ENCODE results near the gene SLC9A3. TPM values are rescaled to one million over a fixed set of nuclear protein-coding genes. Genes with fewer than 3 reads are reported as not detected.

The SLC9A3 gene
- total RNA-seq, 1 experiment from 2014 or later, result 1.8 TPM

DNA sequence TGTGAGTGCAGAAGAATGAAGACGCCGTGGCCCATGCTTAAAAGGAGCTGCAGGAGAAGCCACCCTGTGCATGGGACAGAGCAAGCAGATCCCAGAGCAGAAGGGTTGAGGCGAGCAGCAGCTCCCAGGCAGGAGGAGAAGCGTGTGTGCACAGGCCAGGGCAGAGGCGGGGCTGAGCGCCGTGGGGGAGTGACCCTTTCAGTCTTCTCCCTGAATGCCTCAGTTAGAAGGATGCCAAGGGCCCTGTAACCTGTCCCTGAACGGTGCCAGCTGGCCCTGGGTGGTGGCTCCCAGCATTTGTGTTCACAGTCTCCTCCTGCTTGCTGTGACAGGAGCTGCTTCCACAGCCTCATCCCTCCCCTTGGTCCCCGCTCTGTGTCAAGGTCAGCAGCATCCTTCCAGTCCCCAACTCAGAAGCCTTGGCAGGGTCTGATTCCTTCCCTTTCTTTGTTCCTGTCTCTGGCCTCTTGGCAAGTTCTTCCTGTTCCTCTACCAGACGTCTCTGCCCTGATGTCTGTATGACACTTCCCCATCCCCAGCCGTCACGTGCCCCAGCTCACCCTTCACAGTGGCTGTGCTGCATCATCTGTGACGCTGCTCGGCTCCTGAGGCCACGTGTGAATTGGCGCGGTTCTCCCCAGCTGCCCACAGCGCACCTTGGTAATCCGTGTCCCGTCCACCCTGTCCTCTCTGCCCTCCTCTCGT is 76.0 kb downstream of the SLC9A3 start:
- H3K27me3 ChIP-seq (ENCODE audit: control insufficient read depth, insufficient read depth, low read length), result no peaks in the 10 kb centered on the region
- no peak for DNase-seq
- H3K36me3 ChIP-seq (replicated peaks; ENCODE audit: control insufficient read depth, insufficient read depth, low read length), result peaks cover 22% of the 10 kb centered on the region
- no peak overlapping the region for H3K4me3 ChIP-seq (ENCODE audit: insufficient read depth, low read depth, low read length)

DNA sequence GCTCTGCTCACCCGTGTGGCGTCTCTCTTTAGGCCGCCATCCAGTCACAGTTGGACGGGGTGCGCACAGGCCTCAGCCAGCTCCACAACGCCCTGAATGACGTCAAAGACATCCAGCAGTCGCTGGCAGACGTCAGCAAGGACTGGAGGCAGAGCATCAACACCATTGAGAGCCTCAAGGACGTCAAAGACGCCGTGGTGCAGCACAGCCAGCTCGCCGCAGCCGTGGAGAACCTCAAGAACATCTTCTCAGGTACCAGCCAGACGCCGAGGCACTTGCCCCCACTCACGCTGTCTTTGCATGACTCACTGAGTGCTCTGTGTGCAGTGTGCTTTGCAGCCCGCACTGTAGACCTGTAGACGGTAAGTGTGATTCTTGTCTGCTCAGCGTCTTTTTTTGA is 76.7 kb downstream of the SLC9A3 start:
- no peak for DNase-seq
- Histone ChIP-seq H3K36me3 (replicated peaks; ENCODE audit: control insufficient read depth, insufficient read depth, low read length) (peaks cover 19% of the 10 kb centered on the region), H3K27me3 (ENCODE audit: control insufficient read depth, insufficient read depth, low read length) (no peaks in the 10 kb centered on the region), H3K4me3 (ENCODE audit: insufficient read depth, low read depth, low read length) (no peak overlapping the region)

DNA sequence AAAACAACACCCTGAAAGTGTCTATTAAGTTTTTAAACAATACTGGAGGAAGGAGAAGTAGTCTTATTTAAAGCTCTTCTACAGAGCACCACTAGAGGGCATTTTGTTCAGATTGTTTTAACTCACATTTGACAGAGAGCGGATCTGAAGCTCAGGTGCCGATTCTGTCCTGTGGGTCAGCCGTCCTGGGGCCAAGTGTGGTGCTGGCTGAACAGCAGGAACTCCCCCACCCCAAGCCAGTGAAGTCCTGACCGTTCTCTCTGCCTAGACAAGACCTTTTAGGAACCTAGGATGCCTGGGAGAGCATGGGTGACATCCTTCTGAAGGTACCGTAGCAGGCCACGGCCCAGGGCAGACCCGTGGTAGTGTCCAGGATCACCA is 77.4 kb downstream of the SLC9A3 start:
- Histone ChIP-seq H3K36me3 (replicated peaks; ENCODE audit: control insufficient read depth, insufficient read depth, low read length) (peaks cover 19% of the 10 kb centered on the region), H3K4me3 (ENCODE audit: insufficient read depth, low read depth, low read length) (no peak overlapping the region), H3K27me3 (ENCODE audit: control insufficient read depth, insufficient read depth, low read length) (no peaks in the 10 kb centered on the region; the same call in 1 of the 2 replicates)
- peak; percentile 83 for DNase-seq

DNA sequence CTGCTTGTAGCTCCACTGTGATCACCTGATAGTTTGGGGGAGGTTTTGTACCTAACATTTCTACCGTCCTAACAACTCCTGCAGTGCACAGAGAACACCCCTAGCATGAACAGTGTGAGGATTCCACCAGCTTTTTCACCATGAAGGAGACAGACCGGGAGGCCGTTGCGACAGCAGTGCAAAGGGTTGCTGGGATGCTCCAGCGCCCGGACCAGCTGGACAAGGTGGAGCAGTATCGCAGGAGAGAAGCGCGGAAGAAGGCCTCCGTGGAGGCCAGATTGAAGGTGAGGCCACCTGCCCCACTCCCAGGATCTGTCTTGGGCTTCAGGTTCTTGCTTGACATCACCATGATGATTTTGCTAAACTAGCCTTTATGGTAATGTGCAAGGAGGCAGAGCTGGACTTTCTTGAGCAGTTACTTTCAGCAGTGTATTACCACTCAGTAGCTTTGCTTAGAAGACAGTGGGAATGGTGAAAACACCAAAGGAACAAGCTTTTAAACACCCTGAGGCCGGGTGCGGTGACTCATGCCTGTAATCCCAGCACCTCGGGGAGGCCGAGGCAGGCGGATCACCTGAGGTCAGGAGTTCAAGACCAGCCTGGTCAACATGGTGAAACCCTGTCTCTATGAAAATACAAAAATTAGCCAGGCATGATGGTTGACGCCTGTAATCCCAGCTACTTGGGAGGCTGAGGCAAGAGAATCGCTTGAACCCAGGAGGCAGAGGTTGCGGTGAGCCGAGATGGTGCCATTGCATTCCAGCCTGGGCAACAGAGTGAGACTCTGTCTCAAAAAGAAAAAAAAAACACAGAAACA is 78.0 kb downstream of the SLC9A3 start:
- peaks cover 19% of the 10 kb centered on the region for H3K36me3 ChIP-seq (replicated peaks; ENCODE audit: control insufficient read depth, insufficient read depth, low read length)
- H3K4me3 ChIP-seq (ENCODE audit: insufficient read depth, low read depth, low read length), result no peak overlapping the region
- DNase-seq, result no peak
- H3K27me3 ChIP-seq (ENCODE audit: control insufficient read depth, insufficient read depth, low read length), result no peaks in the 10 kb centered on the region; the same call in 1 of the 2 replicates

DNA sequence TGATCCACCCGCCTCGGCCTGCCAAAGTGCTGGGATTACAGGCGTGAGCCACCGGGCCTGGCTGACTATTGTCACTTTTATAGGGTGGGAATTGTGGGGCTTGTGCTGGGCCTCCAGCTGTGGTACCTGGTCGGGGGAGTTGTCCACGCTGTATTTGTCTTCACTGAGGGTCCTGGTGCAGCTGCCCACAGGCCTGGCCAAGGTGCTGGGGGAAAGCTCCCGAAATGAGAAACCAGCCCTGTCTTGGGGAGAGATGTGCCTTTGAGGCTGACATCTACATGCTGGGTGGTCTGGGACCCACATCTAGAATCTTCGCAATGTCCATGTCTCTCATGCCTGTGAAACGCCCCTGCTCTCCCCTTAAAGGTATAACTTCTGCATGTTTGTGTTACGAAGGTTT is 78.7 kb downstream of the SLC9A3 start:
- H3K27me3 ChIP-seq (ENCODE audit: control insufficient read depth, insufficient read depth, low read length), result no peaks in the 10 kb centered on the region; the same call in 1 of the 2 replicates
- H3K4me3 ChIP-seq (ENCODE audit: insufficient read depth, low read depth, low read length), result no peak overlapping the region
- DNase-seq, result no peak
- peaks cover 19% of the 10 kb centered on the region for H3K36me3 ChIP-seq (replicated peaks; ENCODE audit: control insufficient read depth, insufficient read depth, low read length)

DNA sequence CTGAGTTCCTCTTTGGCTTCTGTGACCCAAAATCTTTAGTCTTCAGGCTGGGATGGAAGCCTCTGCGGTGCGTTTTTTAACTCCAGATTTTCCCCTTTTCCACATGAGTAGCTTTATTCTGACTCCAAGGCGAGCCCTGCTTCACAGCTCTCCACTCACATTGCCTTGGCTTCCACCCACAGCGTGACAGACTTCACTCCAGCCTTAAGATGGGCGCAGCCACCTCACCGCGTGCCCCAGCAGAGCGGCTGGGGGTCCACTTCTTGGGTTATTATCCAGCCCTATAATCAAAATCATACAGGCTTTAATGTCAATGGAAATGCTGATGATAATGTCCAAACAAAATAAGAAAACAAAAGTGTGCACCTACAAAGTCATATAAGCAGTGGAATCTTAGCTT is 80.0 kb downstream of the SLC9A3 start:
- Histone ChIP-seq H3K27me3 (ENCODE audit: control insufficient read depth, insufficient read depth, low read length) (no peaks in the 10 kb centered on the region; the same call in 1 of the 2 replicates), H3K4me3 (ENCODE audit: insufficient read depth, low read depth, low read length) (no peak overlapping the region), H3K36me3 (replicated peaks; ENCODE audit: control insufficient read depth, insufficient read depth, low read length) (peaks cover 17% of the 10 kb centered on the region)
- peak; percentile 52 for DNase-seq

DNA sequence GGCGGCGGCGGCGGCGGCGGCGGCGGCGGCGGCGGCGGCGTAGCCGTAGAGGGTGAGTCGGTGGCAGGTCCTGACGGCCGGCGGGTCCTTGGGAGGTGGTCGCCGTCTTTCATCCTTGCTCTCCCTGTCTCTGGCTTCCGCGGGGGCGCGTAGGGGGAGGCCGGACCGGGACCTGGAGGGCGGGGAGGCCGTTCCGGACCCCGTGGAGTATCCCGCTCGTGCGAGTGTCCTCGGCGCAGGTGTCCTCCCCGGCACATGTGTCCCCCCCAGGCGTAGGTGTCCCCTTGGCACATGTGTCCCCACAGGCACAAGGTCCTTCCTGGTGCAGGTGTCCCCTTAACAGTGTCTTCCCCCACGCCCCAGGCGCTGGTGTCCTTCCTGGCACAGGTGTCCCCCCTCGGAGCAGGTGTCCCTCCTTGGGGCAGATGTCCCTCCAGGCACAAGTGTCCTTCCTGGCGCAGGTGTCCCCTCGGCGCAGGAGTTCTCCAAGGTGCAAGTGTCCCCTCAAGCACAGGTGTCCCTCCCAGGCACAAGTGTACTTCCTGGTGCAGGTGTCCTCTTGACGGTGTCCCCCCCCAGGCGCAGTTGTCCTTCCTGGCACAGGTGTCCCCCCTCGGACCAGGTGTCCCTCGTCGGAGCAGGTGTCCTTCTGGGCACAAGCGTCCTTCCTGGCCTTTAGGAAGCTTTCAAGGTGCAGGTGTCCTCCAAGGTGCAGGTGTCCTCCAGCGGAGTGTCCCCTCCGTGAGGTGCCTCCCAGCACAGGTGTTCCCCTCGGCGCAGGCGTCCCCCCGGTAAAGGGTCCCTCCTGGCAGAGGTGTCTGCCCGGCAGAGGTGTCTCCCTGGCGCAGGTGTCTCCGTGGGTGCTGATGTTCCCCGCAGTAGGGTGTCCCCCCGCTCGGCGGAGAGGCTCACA is 80.8 kb downstream of the SLC9A3 start:
- no peak for DNase-seq
- Histone ChIP-seq H3K4me3 (ENCODE audit: insufficient read depth, low read depth, low read length) (peak overlapping the region; percentile 86), H3K27me3 (ENCODE audit: control insufficient read depth, insufficient read depth, low read length) (no peaks in the 10 kb centered on the region; the same call in 1 of the 2 replicates), H3K36me3 (replicated peaks; ENCODE audit: control insufficient read depth, insufficient read depth, low read length) (peaks cover 15% of the 10 kb centered on the region)

DNA sequence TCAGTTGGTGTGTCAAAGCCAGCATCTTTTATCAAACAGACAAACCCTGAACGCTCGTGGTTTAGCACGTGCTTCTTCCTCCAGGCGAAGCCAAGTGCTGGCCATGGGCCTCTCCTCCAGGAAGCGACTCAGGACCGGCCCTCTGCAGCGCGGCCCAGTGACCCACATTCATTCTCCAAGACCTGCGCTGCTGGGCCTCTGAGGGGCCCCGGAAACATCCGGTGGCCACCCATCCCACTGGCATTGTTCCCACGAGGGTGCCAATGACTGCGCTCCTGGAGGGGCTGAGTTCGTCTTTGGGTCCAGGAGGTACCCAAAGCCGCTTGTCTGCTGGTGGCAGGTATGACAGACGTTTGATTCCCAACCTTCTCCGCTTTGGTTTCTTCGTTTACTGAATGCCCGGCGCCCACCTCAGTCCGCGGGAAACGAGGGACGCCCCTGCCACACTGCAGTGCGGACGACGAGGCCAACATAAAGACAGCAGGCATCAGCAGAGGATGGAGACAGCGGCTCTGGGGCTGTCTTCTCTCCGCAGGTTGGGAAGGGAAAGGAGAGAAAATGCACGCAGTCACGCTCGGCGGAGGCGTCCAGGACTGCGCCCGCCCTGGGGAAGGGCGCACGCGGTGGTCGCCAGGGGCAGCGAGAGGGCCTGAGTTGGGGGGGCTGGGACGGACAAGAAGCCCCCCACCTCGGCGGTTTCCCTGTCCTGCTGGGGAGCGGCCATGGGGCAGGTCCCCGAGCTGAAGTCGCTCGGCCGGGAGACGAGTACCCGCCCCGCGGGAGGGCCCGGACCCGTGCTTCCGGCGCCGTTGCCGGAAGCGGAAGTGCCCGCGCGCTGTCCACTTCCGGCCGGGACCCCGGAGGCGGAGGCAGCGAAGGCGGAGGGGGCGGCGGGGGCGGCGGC is 81.7 kb downstream of the SLC9A3 start, which contains the start of gene EXOC3:
Gene EXOC3 (plus strand): TSS at position 842 of the 904 bp plus-strand sequence. CDS start 3,030 bp downstream, outside the sequence.
- Histone ChIP-seq H3K36me3 (replicated peaks; ENCODE audit: control insufficient read depth, insufficient read depth, low read length) (peaks cover 6% of the 10 kb centered on the region), H3K4me3 (ENCODE audit: insufficient read depth, low read depth, low read length) (peak within 1 kb of the TSS; percentile 86), H3K27me3 (ENCODE audit: control insufficient read depth, insufficient read depth, low read length) (no peaks in the 10 kb centered on the region; the same call in 1 of the 2 replicates)
- DNase-seq, result peak; percentile 99

DNA sequence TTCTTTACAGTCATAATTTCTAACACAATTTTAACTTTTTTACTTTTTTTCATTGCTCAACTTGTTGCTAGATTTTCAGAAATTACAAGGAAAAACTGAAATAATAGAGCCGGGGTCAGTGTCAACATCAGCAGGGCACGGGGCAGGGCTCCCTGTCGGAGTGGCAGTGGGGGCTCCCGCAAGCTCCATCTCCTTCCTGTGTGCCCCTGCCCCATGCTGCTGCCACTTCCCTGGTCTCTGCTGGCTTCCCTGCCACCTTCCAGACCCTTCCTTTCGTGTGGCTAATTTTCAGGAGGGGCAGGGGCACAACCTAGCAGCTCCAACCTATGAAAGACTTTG is 82.3 kb downstream of the SLC9A3 start:
- no peaks in the 10 kb centered on the region; the same call in 1 of the 2 replicates for H3K27me3 ChIP-seq (ENCODE audit: control insufficient read depth, insufficient read depth, low read length)
- no peak for DNase-seq

DNA sequence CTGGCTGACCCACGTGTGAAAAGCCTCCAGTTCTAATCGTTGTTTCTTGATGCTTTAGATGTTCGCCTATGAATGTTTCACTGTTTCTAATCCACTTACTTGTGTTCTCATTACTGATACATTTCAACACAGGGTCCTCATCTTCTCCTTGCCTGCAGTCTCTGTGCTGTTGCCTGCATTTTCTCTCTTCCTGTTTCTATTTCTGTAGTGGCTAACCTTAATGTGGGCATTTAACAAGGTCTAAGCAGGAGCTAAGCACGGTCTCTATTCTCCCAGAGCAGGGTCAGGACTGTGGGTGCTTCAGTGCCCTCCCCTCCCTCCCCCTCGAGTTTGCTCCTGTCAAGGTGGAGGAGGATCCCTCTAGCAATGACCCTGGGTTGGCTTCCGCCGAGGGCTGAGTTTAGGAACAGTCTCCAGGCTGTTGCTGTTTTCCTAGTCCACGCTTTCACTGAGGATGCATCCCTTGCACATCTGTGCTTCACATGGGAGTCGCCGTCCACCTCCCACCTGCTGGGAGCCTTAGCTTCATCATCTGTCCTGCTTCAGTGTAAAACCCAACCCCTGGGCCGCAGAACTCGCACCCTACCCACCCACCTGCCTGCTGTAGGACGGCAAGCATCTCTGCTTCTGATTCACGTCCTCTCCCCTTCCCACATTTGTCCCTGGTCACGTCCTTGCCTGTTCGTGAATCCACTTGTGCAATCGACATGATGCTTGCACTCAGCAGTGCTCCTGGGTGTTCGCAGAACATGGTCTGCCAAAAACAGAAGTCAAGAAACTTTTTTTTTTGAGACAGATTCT is 83.6 kb downstream of the SLC9A3 start:
- Histone ChIP-seq H3K4me3 (ENCODE audit: insufficient read depth, low read depth, low read length) (no peak overlapping the region), H3K27me3 (ENCODE audit: control insufficient read depth, insufficient read depth, low read length) (no peaks in the 10 kb centered on the region; the same call in 1 of the 2 replicates), H3K36me3 (replicated peaks; ENCODE audit: control insufficient read depth, insufficient read depth, low read length) (no peaks in the 10 kb centered on the region)
- no peak for DNase-seq

More for the DNA sequence above, 82.3 kb downstream of the SLC9A3 start:
- Histone ChIP-seq H3K4me3 (ENCODE audit: insufficient read depth, low read depth, low read length) (peak overlapping the region; percentile 86; the same call in 1 of the 2 replicates), H3K36me3 (replicated peaks; ENCODE audit: control insufficient read depth, insufficient read depth, low read length) (no peaks in the 10 kb centered on the region; the same call in 1 of the 2 replicates)

DNA sequence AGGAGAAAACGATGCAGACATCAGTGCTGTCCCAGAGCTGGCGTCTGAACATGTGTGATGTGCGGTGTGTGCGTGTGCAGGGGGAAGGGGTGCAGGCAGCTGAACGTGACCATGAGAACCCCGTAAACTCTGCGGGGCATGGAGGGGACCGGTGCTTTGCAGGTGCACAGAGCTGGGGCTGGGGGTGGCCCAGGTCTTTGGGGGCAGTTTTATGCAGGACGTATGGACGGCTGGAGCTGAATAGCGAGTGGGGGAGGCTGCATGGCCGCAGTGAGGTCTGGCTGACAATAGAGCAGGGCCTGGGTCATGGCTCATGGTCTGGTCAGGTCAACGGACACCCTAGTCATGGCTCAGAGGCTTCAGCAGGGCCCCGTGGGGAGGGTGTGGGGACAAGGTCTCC is 84.6 kb downstream of the SLC9A3 start:
- H3K4me3 ChIP-seq (ENCODE audit: insufficient read depth, low read depth, low read length), result no peak overlapping the region
- no peaks in the 10 kb centered on the region; the same call in 1 of the 2 replicates for H3K27me3 ChIP-seq (ENCODE audit: control insufficient read depth, insufficient read depth, low read length)
- H3K36me3 ChIP-seq (replicated peaks; ENCODE audit: control insufficient read depth, insufficient read depth, low read length), result no peaks in the 10 kb centered on the region
- no peak for DNase-seq

DNA sequence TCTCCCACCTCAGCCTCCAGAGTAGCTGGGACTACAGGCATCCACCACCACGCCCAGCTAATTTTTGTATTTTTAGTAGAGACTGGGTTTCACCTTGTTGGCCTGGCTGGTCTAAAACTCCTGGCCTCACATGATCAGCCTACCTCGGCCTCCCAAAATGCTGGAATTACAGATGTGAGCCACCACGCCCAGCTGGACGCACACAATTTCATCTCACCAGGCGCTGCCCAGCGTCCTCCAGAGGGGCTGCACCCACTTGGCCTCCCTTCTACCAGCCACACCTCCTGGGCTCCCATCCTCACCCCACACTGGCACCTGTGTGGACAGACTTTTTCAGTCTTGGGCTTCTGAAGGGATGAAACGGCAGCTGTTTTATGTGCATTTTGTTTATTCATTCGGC is 85.1 kb downstream of the SLC9A3 start:
- DNase-seq, result no peak
- no peaks in the 10 kb centered on the region for H3K36me3 ChIP-seq (replicated peaks; ENCODE audit: control insufficient read depth, insufficient read depth, low read length)
- no peaks in the 10 kb centered on the region; the same call in 1 of the 2 replicates for H3K27me3 ChIP-seq (ENCODE audit: control insufficient read depth, insufficient read depth, low read length)
- H3K4me3 ChIP-seq (ENCODE audit: insufficient read depth, low read depth, low read length), result no peak overlapping the region

Data from H7 (cell line).